ENCODE results near the gene NCOR2. TPM values are rescaled to one million over a fixed set of nuclear protein-coding genes. Genes with fewer than 3 reads are reported as not detected.
"Not testable (repeated sequence)": the region's sequence is repeated elsewhere in the genome, so short reads cannot be mapped to it uniquely, and the experiment has no call there.

NCOR2 gene
- polyA plus RNA-seq, 4 donors = 47.1 to 116 (median 86.8) TPM

- DNase-seq (ENCODE audit: low read depth in 4 of 4, low spot score in 2 of 4) = no peak
These were observed 35.7 kb upstream of the NCOR2 start for GRCh38 chr12:124603100-124603541.

GRCh38 chr12:124601706-124602105 lies 34.3 kb upstream of the NCOR2 start:
- no peak for DNase-seq (ENCODE audit: low read depth in 4 of 4, low spot score in 2 of 4)

DNA sequence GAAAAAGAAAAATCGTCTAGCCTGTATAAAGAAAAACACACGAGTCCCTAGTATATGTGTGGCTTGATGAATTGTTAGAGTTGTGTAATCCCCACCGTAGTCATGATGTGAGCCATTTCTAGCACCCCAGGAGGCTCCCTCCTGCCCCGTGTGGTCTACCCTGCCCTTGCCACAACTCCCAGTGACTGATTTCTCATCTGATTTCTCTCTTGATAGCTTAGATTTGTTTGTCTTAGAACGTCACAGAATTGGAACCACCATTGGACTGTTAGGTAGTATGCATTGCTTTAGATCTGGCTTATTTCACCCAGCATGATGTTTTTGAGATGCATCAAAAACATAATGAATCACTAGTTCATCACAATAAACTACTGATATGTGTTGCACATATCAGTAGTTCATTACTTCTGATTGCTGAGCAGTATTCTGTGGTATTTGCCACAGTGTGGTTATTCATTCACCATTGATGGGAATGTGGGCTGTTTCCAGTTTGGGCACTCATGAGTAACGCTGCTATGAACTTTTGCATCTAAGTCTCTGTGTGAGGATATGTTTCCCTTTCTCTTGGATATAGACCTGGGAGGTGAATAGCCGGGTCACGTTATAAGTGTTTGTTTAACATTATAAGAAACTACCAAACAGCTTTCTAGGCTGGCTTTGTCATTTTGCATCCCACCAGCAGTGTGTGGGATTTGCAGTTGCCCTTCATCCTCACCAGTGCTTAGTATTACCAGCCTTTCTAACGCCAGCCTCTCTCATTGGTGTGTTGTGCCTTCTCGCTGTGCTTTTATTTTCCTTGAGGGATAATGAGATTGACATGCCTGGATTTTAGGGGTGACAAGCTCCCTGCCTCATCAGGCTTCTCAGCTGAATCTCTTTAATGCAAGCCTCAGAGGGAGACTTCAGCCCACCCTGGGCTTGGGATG lies 31.9 kb upstream of the NCOR2 start:
- no peak for DNase-seq (ENCODE audit: low read depth in 4 of 4, low spot score in 2 of 4)

- no peak for DNase-seq (ENCODE audit: low read depth in 4 of 4, low spot score in 2 of 4)
These were observed 29.6 kb upstream of the NCOR2 start for GRCh38 chr12:124597041-124597440.

- DNase-seq (ENCODE audit: low read depth in 4 of 4, low spot score in 2 of 4) = no peak
These were observed 28.0 kb upstream of the NCOR2 start for GRCh38 chr12:124595444-124595843.

DNA sequence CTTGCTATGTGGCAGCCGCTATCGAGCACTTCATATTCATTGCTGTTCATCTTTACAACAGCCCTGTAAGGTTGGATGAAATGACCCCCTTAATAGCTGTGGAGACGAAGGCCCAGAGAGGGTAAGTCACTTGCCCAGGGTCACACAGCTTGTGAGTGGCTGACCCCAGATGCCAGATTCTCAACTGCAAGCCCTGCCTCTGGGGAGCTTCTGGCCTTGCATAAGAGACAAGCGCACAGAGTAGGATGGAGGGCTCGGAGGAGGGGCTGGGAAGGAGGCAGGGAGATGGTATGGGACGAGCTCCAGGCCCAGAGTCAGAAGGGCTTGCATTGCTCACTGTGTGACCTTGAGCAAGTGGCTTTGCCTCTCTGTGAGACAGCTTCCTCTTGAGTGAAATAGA lies 27.4 kb upstream of the NCOR2 start:
- no peak for DNase-seq (ENCODE audit: low read depth in 4 of 4, low spot score in 2 of 4)

GRCh38 chr12:124593851-124594401 lies 26.5 kb upstream of the NCOR2 start:
- no peak for DNase-seq (ENCODE audit: low read depth in 4 of 4, low spot score in 2 of 4)

DNA sequence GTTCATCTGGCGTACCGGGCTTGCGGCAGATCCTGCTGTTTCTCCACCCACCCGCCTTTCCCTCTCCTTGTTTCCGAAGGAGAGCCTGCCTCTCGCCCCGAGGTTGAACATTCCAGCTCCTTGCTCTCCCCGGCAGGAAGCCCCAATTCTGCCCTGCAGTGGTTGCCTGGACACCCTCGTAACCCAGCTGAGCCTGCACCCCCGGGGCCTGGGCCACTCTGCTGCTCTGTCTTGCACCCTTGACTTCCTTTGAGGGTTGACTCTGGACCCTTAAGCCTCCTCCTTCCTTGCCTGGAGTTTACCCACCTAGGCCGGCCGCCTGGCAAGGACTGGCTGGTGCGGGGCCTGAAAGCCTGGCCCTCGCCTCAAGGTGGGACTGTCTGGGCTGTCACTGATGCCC lies 25.8 kb upstream of the NCOR2 start:
- no peak for DNase-seq (ENCODE audit: low read depth in 4 of 4, low spot score in 2 of 4)

DNA sequence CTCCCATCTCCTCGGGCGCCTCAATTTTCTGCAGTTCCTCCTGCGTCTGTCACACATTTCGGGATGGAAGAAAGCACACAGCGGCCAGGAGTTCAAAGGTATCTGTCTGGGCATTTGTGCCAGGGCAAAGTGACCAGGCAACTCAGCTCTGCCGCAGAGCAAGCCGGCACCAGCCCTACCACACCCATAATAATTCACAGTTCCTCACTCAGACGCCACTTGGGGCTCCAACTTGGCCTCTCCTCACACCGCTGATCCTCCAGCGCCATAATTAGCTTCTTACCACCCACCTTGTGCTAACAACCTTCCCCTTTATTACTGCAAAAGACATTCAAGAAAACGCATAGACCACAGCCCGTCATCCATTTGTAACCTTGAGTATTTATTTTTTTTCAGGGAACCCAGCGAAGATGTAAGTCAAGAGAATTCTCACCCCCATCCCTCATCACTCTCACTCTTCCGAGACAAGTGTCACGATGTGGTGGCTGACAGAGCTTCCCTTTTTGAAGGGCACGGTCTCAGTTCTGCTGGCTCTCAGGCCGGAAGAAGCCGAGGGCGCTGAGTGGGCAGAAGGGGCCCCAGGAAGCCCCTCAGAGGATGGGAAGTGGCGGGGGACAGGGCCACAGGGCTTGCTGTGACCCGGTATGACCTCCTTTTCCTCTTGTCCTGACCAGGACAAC lies 25.2 kb upstream of the NCOR2 start:
- DNase-seq (ENCODE audit: low read depth in 4 of 4, low spot score in 2 of 4) = no peak

DNA sequence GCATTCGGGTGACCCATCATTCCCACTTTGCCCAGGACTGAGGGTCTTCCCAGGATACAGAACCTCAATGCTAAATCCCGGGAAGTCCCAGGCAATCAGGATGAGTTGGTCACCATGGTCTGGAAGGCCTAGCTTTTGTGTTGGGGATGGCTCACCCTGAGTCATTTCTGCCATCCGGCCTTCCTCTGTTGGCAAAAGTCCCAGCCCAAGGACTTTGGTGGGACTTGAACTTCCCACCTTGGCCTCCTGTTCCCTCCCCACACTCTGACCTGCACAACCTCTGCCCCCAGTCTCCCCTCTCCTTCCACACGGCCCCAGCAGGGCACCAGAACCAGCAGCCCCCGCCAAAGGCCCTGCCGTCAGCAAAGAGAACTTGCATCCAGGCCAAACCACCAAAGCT lies 24.6 kb upstream of the NCOR2 start:
- no peak for DNase-seq (ENCODE audit: low read depth in 4 of 4, low spot score in 2 of 4)

- DNase-seq (ENCODE audit: low read depth in 4 of 4, low spot score in 2 of 4) = no peak
These were observed 23.0 kb upstream of the NCOR2 start for GRCh38 chr12:124590447-124590846.

DNA sequence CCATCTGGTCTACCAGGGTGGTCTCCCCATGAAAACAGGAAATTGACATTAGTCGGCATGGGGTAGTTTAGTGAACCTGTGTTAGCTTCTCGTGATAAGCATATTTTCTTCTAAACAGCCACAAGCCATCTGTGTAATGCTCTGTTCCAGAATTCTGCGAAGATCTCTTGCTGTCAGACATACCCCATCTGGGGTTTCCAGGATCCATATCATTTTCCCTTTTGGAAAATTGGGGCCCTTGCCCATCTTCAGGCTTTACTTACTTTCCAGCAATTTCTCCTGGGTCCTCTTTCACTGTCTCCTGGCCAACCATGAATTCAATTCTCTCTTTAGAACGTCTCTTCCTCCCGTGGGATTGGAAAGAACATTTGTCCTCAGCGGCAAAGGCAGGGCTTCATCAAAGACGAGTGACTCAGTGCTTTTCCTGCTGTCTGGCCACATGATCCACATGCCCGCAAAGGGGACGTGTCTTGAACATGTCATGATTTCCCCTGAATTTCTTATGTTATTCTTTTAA lies 21.4 kb upstream of the NCOR2 start:
- no peak for DNase-seq (ENCODE audit: low read depth in 4 of 4, low spot score in 2 of 4)

- DNase-seq (ENCODE audit: low read depth in 4 of 4, low spot score in 2 of 4) = no peak
These were observed 20.7 kb upstream of the NCOR2 start for GRCh38 chr12:124588018-124588634.

GRCh38 chr12:124586756-124587155 lies 19.3 kb upstream of the NCOR2 start:
- no peak for DNase-seq (ENCODE audit: low read depth in 4 of 4, low spot score in 2 of 4)

- not testable (repeated sequence) for DNase-seq (ENCODE audit: low read depth in 4 of 4, low spot score in 2 of 4)
These were observed 17.1 kb upstream of the NCOR2 start for GRCh38 chr12:124584494-124584893.

DNA sequence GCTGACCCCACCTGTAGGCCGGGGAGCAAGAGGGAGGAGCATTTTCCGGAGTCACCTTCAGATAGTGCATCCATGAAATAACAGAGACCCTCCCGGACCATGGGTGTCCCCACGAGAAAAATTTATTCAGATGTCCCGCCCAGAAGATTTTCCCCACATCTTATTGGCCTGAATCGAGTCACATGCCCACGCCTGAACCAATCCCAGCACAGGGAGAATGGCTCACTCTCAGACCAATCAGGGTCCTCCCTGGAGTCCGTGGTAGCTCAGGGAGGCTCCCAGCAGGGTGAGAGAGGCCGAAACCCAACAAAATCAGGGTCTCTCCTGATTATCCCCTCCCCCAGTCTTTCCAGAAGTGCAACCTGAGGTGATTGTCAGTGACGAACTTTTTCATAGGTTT lies 16.4 kb upstream of the NCOR2 start:
- no peak for DNase-seq (ENCODE audit: low read depth in 4 of 4, low spot score in 2 of 4)

DNA sequence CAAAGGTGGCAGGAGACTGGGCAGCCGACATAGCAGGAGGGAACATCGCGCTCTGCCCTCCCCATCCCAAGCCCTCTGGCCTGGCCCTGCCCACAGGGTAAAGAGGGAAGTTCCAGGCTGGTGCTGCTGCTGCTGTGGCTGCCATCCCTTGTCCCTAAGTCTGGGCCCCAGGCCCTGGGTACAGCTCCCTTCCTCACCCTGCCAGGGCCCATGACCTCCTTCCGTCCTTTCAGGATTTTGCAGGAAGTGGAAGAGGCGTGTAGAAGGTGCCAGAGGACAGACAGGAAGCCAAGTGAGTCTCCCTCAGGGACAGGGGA lies 14.7 kb upstream of the NCOR2 start:
- DNase-seq (ENCODE audit: low read depth in 4 of 4, low spot score in 2 of 4) = no peak

GRCh38 chr12:124581307-124582107 lies 14.1 kb upstream of the NCOR2 start:
- DNase-seq (ENCODE audit: low read depth in 4 of 4, low spot score in 2 of 4) = no peak

- DNase-seq (ENCODE audit: low read depth in 4 of 4, low spot score in 2 of 4) = no peak
These were observed 12.6 kb upstream of the NCOR2 start for GRCh38 chr12:124579921-124580517.

- no peak for DNase-seq (ENCODE audit: low read depth in 4 of 4, low spot score in 2 of 4)
These were observed 11.4 kb upstream of the NCOR2 start for GRCh38 chr12:124578854-124579253.

Measured in left renal cortex interstitium (tissue), 4 donors.